IMR-90 (cell line): ENCODE measurements around the gene ALK. TPM values are rescaled to one million over a fixed set of nuclear protein-coding genes. Genes with fewer than 3 reads are reported as not detected.

ENCODE experiments used
- ATAC-seq: fragments of 200-7000 bp; cut with Tn5 transposase; 2 replicates; pipeline ENCODE4 v1.9.1; 2020; ENCODE audit warnings: low read depth, mild to moderate bottlenecking, moderate library complexity
- BruUV-seq: library from RNA; stranded (reverse); fragments of 400-500 nt; replicated peaks from 2 replicates; lab custom pipeline; 2021; lab: Mats Ljungman, UMichigan
- CTCF ChIA-PET: fragments of 300-600 bp; formaldehyde crosslinking; extraction: SDS; loops from one replicate; lab custom pipeline; 2021; ENCODE audit warnings: antibody characterized with exemption; lab: Yijun Ruan, JAX
- POLR2A ChIA-PET: fragments of 300-600 bp; sonication (Branson Sonifier 250); formaldehyde crosslinking; loops from one replicate; lab custom pipeline; 2022; ENCODE audit warnings: antibody characterized with exemption; ENCODE audit not compliant: unreplicated experiment; lab: Charles Lee
- DNase-seq: peaks from one replicate; pipeline ENCODE4 v3.0.0; 2013
- H2AFZ ChIP-seq: replicated peaks from 2 replicates; pipeline ENCODE3; 2013; ENCODE audit warnings: low read length, mild to moderate bottlenecking; ENCODE audit not compliant: poor library complexity
- H2AK5ac ChIP-seq: 2 replicates; pipeline ENCODE4 v1.6.1; 2013; ENCODE audit warnings: low read depth, low read length, inconsistent platforms
- H2AK9ac ChIP-seq: replicated peaks from 2 replicates; pipeline ENCODE3; 2013; ENCODE audit warnings: mild to moderate bottlenecking, low read depth, low read length, moderate library complexity; ENCODE audit not compliant: poor library complexity
- H2BK120ac ChIP-seq: 2 replicates; pipeline ENCODE4 v1.6.1; 2013; ENCODE audit warnings: low read depth, low read length, inconsistent platforms
- H2BK15ac ChIP-seq: 3 replicates; pipeline ENCODE4 v1.6.1; 2013; ENCODE audit warnings: low read depth, low read length, inconsistent platforms
- H2BK20ac ChIP-seq: 2 replicates; pipeline ENCODE4 v1.6.1; 2013; ENCODE audit warnings: low read depth, mild to moderate bottlenecking, inconsistent platforms, low read length, moderate library complexity
- H2BK5ac ChIP-seq: 2 replicates; pipeline ENCODE4 v1.6.1; 2013; ENCODE audit warnings: mild to moderate bottlenecking, low read depth, low read length, inconsistent platforms; ENCODE audit not compliant: poor library complexity, severe bottlenecking
- H3K14ac ChIP-seq: replicated peaks from 2 replicates; pipeline ENCODE4 v1.6.1; 2013; ENCODE audit warnings: low read depth, low read length, inconsistent platforms
- H3K18ac ChIP-seq: 2 replicates; pipeline ENCODE4 v1.6.1; 2013; ENCODE audit warnings: low read depth, low read length, control low read depth
- H3K23ac ChIP-seq: 2 replicates; pipeline ENCODE4 v1.6.1; 2013; ENCODE audit warnings: low read depth, low read length, inconsistent platforms
- H3K27ac ChIP-seq: 2 replicates; pipeline ENCODE4 v1.5.1; 2013; ENCODE audit warnings: mild to moderate bottlenecking, control low read depth, low read length; ENCODE audit not compliant: insufficient read depth
- H3K27me3 ChIP-seq: 2 replicates; pipeline ENCODE4 v1.6.1; 2013; ENCODE audit warnings: low read length; ENCODE audit not compliant: control insufficient read depth, insufficient read depth
- H3K36me3 ChIP-seq: 2 replicates; pipeline ENCODE4 v1.6.1; 2013; ENCODE audit warnings: low read length, mixed read lengths; ENCODE audit not compliant: control insufficient read depth, insufficient read depth
- H3K4ac ChIP-seq: 2 replicates; pipeline ENCODE4 v1.6.1; 2013; ENCODE audit warnings: low read depth, low read length, inconsistent platforms
- H3K4me1 ChIP-seq: 2 replicates; pipeline ENCODE4 v1.6.1; 2013; ENCODE audit warnings: low read length, mixed read lengths; ENCODE audit not compliant: control insufficient read depth, insufficient read depth
- H3K4me2 ChIP-seq: 2 replicates; pipeline ENCODE4 v1.6.1; 2013; ENCODE audit warnings: low read depth, mild to moderate bottlenecking, control low read depth, low read length, moderate library complexity
- H3K4me3 ChIP-seq: 2 replicates; pipeline ENCODE4 v1.5.1; 2013; ENCODE audit warnings: low read depth, mild to moderate bottlenecking, control low read depth, low read length, moderate library complexity; ENCODE audit not compliant: insufficient read depth
- H3K56ac ChIP-seq: 2 replicates; pipeline ENCODE4 v1.6.1; 2013; ENCODE audit warnings: low read length, inconsistent platforms; ENCODE audit not compliant: insufficient read depth; ENCODE audit errors: extremely low read depth
- H3K79me1 ChIP-seq, 2 experiments: 2 replicates each; pipeline ENCODE4 v1.6.1; 2013; ENCODE audit warnings: low read length in 2 of 2, inconsistent platforms in 1 of 2, low read depth in 1 of 2
- H3K9ac ChIP-seq: 2 replicates; pipeline ENCODE4 v1.6.1; 2013; ENCODE audit warnings: low read depth, low read length, control low read depth
- H3K9me1 ChIP-seq: 2 replicates; pipeline ENCODE4 v1.6.1; 2013; ENCODE audit warnings: low read length, inconsistent platforms; ENCODE audit not compliant: insufficient read depth
- H3K9me3 ChIP-seq: 2 replicates; pipeline ENCODE4 v1.6.1; 2013; ENCODE audit warnings: low read length; ENCODE audit not compliant: control insufficient read depth, insufficient read depth
- H4K20me1 ChIP-seq: 2 replicates; pipeline ENCODE4 v1.6.1; 2013; ENCODE audit warnings: low read length, inconsistent platforms; ENCODE audit not compliant: insufficient read depth
- H4K5ac ChIP-seq: 2 replicates; pipeline ENCODE4 v1.6.1; 2013; ENCODE audit warnings: mild to moderate bottlenecking, low read depth, low read length, control low read depth
- H4K8ac ChIP-seq, 2 experiments: 2 replicates each; pipeline ENCODE4 v1.6.1; 2013; ENCODE audit warnings: low read depth in 2 of 2, low read length in 2 of 2, control low read depth in 1 of 2, inconsistent platforms in 1 of 2
- H4K91ac ChIP-seq: 2 replicates; pipeline ENCODE4 v1.6.1; 2013; ENCODE audit warnings: low read depth, low read length, inconsistent platforms; ENCODE audit not compliant: insufficient read depth
- RAD21 ChIP-seq: IDR thresholded peaks from 2 replicates; pipeline ENCODE4 v1.6.1; 2012; ENCODE audit warnings: low read length, improper control_type of control experiment
- WGBS, 2 experiments: methylation state at CpG; one replicate each; pipeline versions ENCODE4 v1.1.5 to v1.1.7; 2013; ENCODE audit warnings: missing lambda C conversion rate in 2 of 2; ENCODE audit not compliant: insufficient read length in 1 of 2; ENCODE audit errors: extremely low coverage in 2 of 2; 5-methylcytosine and 5-hydroxymethylcytosine counted together
- dilution Hi-C: fragments of 300-500 bp; cut with HindIII; formaldehyde crosslinking; loops from one replicate; pipeline ENCODE4 v1.14.3; 2018; ENCODE audit warnings: low sequenced_read_pairs; ENCODE audit not compliant: unreplicated experiment
- in situ Hi-C: fragments of 300-500 bp; cut with MboI; formaldehyde crosslinking; loops from 3 replicates; pipeline ENCODE4 v1.14.3; 2019; ENCODE audit warnings: low sequenced_read_pairs, inconsistent platforms, mixed read lengths
- intact Hi-C: fragments of 100-400 bp; cut with micrococcal nuclease; formaldehyde crosslinking; loops from 2 replicates; pipeline ENCODE4 v1.10.0; 2022
- polyA plus RNA-seq, 3 experiments: library from polyadenylated mRNA; depleted of rRNA; stranded (reverse); fragments of >200 nt; gene quantifications; 2 replicates each; pipeline ENCODE4 v1.2.3, GENCODE V29; 2012; ENCODE audit warnings: low replicate concordance in 1 of 3
- total RNA-seq: library from RNA; depleted of rRNA; stranded (reverse); fragments of >200 nt; gene quantifications from 2 replicates; pipeline ENCODE4 v1.2.3, GENCODE V29; 2012
- TF ChIP-seq, protein P1 (sequence below): fragments of 150-350 bp; IDR thresholded peaks from 2 replicates; pipeline ENCODE4 v1.6.1; 2017; ENCODE audit warnings: mild to moderate bottlenecking, antibody characterized with exemption, low read length, low read depth

The ALK gene
- total and polyA plus RNA-seq, 2 of the 4 experiments (the other 2 are of a cell fraction), result not detected

- Histone ChIP-seq H3K56ac (no peak overlapping the region), H3K27ac (no peak overlapping the region), H3K4me3 (no peak overlapping the region), H2BK15ac (no peak overlapping the region), H3K9me3 (no peaks in the 10 kb centered on the region), H4K20me1 (no peaks in the 10 kb centered on the region), H3K79me1 (no peaks in the 10 kb centered on the region), H3K9me1 (no peaks in the 10 kb centered on the region), H3K14ac (no peak overlapping the region), H2BK20ac (no peak overlapping the region), H3K9ac (no peak overlapping the region), H4K5ac (no peak overlapping the region), H3K4ac (no peak overlapping the region), H4K91ac (no peak overlapping the region), H4K8ac (no peak overlapping the region), H2BK5ac (no peak overlapping the region), H3K4me2 (no peak overlapping the region), H3K36me3 (no peaks in the 10 kb centered on the region), H3K18ac (no peak overlapping the region), H2AFZ (no peak overlapping the region), H3K4me1 (no peaks in the 10 kb centered on the region), H2AK9ac (no peak overlapping the region), H3K23ac (no peak overlapping the region), H3K27me3 (peaks cover under 1% of the 10 kb centered on the region), H2AK5ac (no peak overlapping the region), H2BK120ac (no peak overlapping the region)
- dilution Hi-C loops (no loop called here), intact Hi-C loops (no loop called here), in situ Hi-C loops (no loop called here)
- ChIA-PET CTCF (no interaction called here), POLR2A (no interaction called here)
- no TSS peak for BruUV-seq
- TF ChIP-seq RAD21, result no peak
- TF ChIP-seq, protein P1, sequence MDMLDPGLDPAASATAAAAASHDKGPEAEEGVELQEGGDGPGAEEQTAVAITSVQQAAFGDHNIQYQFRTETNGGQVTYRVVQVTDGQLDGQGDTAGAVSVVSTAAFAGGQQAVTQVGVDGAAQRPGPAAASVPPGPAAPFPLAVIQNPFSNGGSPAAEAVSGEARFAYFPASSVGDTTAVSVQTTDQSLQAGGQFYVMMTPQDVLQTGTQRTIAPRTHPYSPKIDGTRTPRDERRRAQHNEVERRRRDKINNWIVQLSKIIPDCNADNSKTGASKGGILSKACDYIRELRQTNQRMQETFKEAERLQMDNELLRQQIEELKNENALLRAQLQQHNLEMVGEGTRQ, result no peak
- ATAC-seq (no peak), DNase-seq (no peak)
- no CpG with 5 or more reads among the region's 6 CpGs for WGBS, 2 experiments
These were observed 146.8 kb downstream of the ALK start for GRCh38 chr2:29774624-29775023.
